ENCODE measurements around the gene BRS3. TPM values are rescaled to one million over a fixed set of nuclear protein-coding genes. Genes with fewer than 3 reads are reported as not detected.

Gene BRS3
- polyA plus RNA-seq, 1 donor from 2014 or later: 0.20 TPM

DNA sequence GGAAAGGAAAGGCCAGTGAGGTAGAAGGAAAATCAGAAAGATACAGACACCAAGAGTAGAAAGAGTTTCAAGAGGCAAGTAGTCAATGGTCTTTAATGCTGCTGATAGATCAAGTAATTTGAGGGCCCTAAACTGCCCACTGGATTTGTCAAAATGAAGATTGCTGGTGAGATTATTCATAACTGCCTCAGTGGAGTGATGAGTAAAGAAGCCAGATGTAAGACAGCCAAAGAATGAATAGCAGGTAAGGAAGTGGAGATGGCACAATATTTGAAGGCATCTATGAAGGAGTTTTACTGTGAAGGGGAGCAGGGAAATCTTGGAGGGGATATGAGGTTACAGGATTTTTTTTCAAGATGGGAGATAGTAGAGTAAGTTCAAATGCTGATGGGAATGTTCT is 39.8 kb upstream of the BRS3 start:
- TF ChIP-seq EP300 (conservative IDR thresholded peaks at IDR 0.05; ENCODE audit: poor library complexity, severe bottlenecking) (no peak), RAD21 (conservative IDR thresholded peaks at IDR 0.05) (no peak), POLR2AphosphoS5 (IDR thresholded peaks at IDR 0.05) (no peak), MXI1 (conservative IDR thresholded peaks at IDR 0.05; ENCODE audit: poor library complexity, severe bottlenecking) (no peak), SMC3 (conservative IDR thresholded peaks at IDR 0.05; ENCODE audit: poor library complexity) (no peak), EZH2 (IDR thresholded peaks at IDR 0.05; ENCODE audit: borderline replicate concordance, insufficient read depth, low read length, poor library complexity, severe bottlenecking) (no peak), TAF1 (IDR thresholded peaks at IDR 0.05; ENCODE audit: low read depth) (no peak)
- TF ChIP-seq, protein P1, sequence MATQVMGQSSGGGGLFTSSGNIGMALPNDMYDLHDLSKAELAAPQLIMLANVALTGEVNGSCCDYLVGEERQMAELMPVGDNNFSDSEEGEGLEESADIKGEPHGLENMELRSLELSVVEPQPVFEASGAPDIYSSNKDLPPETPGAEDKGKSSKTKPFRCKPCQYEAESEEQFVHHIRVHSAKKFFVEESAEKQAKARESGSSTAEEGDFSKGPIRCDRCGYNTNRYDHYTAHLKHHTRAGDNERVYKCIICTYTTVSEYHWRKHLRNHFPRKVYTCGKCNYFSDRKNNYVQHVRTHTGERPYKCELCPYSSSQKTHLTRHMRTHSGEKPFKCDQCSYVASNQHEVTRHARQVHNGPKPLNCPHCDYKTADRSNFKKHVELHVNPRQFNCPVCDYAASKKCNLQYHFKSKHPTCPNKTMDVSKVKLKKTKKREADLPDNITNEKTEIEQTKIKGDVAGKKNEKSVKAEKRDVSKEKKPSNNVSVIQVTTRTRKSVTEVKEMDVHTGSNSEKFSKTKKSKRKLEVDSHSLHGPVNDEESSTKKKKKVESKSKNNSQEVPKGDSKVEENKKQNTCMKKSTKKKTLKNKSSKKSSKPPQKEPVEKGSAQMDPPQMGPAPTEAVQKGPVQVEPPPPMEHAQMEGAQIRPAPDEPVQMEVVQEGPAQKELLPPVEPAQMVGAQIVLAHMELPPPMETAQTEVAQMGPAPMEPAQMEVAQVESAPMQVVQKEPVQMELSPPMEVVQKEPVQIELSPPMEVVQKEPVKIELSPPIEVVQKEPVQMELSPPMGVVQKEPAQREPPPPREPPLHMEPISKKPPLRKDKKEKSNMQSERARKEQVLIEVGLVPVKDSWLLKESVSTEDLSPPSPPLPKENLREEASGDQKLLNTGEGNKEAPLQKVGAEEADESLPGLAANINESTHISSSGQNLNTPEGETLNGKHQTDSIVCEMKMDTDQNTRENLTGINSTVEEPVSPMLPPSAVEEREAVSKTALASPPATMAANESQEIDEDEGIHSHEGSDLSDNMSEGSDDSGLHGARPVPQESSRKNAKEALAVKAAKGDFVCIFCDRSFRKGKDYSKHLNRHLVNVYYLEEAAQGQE (IDR thresholded peaks at IDR 0.05; ENCODE audit: borderline replicate concordance): no peak
- TF ChIP-seq, protein P2, sequence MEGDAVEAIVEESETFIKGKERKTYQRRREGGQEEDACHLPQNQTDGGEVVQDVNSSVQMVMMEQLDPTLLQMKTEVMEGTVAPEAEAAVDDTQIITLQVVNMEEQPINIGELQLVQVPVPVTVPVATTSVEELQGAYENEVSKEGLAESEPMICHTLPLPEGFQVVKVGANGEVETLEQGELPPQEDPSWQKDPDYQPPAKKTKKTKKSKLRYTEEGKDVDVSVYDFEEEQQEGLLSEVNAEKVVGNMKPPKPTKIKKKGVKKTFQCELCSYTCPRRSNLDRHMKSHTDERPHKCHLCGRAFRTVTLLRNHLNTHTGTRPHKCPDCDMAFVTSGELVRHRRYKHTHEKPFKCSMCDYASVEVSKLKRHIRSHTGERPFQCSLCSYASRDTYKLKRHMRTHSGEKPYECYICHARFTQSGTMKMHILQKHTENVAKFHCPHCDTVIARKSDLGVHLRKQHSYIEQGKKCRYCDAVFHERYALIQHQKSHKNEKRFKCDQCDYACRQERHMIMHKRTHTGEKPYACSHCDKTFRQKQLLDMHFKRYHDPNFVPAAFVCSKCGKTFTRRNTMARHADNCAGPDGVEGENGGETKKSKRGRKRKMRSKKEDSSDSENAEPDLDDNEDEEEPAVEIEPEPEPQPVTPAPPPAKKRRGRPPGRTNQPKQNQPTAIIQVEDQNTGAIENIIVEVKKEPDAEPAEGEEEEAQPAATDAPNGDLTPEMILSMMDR (IDR thresholded peaks at IDR 0.05; ENCODE audit: poor library complexity, severe bottlenecking): no peak
- Histone ChIP-seq H3K79me2 (replicated peaks; ENCODE audit: insufficient read depth, low read length) (no peaks in the 10 kb centered on the region), H4K20me1 (ENCODE audit: insufficient read depth) (no peaks in the 10 kb centered on the region), H3K9me3 (ENCODE audit: low read length) (no peaks in the 10 kb centered on the region), H3K4me3 (ENCODE audit: low read length) (no peak overlapping the region), H2AFZ (ENCODE audit: low read depth, low read length) (no peak overlapping the region), H3K9ac (ENCODE audit: low read length) (no peak overlapping the region), H3K36me3 (ENCODE audit: insufficient read depth, low read length) (no peaks in the 10 kb centered on the region), H3K27ac (ENCODE audit: low read length) (no peak overlapping the region), H3K4me2 (ENCODE audit: low read length) (no peak overlapping the region), H3K27me3 (ENCODE audit: insufficient read depth, low read depth, low read length) (no peaks in the 10 kb centered on the region), H3K9me2 (ENCODE audit: insufficient read depth, low read length) (no peaks in the 10 kb centered on the region), H3F3A (ENCODE audit: insufficient read depth, low read length, poor library complexity, severe bottlenecking) (no peaks in the 10 kb centered on the region)

DNA sequence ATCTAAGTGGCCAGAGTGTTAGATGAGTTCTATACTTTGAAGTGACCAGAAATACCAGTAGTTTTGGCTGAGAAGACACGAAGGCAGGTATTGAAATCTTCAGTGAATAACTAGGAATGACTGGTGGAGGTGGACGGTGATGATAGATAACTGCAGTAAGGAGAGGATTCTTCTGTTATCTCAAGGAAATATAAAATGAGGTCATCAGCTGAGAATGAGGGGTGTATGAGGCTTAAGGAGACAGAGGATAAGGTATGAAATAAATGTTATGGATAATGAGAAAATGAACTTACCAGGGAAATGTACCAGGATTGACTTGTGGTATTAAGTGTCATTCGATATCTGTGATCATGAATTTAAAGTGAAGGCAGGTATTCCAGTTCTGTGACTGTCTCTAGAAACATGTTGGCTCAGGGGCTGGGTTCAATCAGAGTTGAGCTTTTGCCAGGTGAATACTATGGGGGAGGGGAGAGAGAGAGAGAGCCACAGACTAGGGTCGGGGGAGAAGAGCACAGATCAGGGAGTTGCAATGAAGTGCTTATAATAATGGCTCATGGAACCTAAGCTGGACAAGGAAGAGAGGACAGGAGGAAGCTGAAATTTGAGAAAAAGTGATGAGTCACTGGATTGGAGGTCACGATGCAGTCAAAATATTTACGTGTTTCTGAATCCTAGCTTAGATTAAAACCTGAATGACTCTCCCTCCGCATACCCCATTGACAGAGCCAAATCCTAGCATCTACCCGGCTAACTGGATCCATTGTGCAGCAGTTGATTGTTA is 37.5 kb upstream of the BRS3 start:
- no peak overlapping the region for H3K4me2 ChIP-seq (ENCODE audit: low read length)
- H3K79me2 ChIP-seq (replicated peaks; ENCODE audit: insufficient read depth, low read length): no peaks in the 10 kb centered on the region
- no peaks in the 10 kb centered on the region for H3F3A ChIP-seq (ENCODE audit: insufficient read depth, low read length, poor library complexity, severe bottlenecking)
- H3K9ac ChIP-seq (ENCODE audit: low read length): no peak overlapping the region
- no peak overlapping the region for H2AFZ ChIP-seq (ENCODE audit: low read depth, low read length)
- no peak overlapping the region for H3K4me3 ChIP-seq (ENCODE audit: low read length)
- H4K20me1 ChIP-seq (ENCODE audit: insufficient read depth): no peaks in the 10 kb centered on the region
- H3K36me3 ChIP-seq (ENCODE audit: insufficient read depth, low read length): no peaks in the 10 kb centered on the region
- H3K27me3 ChIP-seq (ENCODE audit: insufficient read depth, low read depth, low read length): no peaks in the 10 kb centered on the region
- no peak overlapping the region for H3K27ac ChIP-seq (ENCODE audit: low read length)
- TF ChIP-seq MXI1 (conservative IDR thresholded peaks at IDR 0.05; ENCODE audit: poor library complexity, severe bottlenecking) (no peak), RAD21 (conservative IDR thresholded peaks at IDR 0.05) (no peak), EZH2 (IDR thresholded peaks at IDR 0.05; ENCODE audit: borderline replicate concordance, insufficient read depth, low read length, poor library complexity, severe bottlenecking) (no peak)
- TF ChIP-seq, protein P2 (IDR thresholded peaks at IDR 0.05; ENCODE audit: poor library complexity, severe bottlenecking): no peak
- no peaks in the 10 kb centered on the region for H3K9me3 ChIP-seq (ENCODE audit: low read length)
- no peaks in the 10 kb centered on the region for H3K9me2 ChIP-seq (ENCODE audit: insufficient read depth, low read length)

All from neural cell (in vitro differentiated cells).